ENCODE data around the gene TIMP3. TPM values are rescaled to one million over a fixed set of nuclear protein-coding genes. Genes with fewer than 3 reads are reported as not detected.

The TIMP3 gene
- total RNA-seq, 1 experiment from 2014 or later = 0.87 TPM

- Histone ChIP-seq H3K18ac (ENCODE audit: insufficient read length, low read depth, low read length) (no peak overlapping the region), H2BK12ac (ENCODE audit: insufficient read length, low read depth, low read length) (no peak overlapping the region), H4K91ac (ENCODE audit: insufficient read length, low read depth, low read length) (no peak overlapping the region), H3K4ac (ENCODE audit: low read depth, low read length) (no peak overlapping the region), H4K20me1 (ENCODE audit: control insufficient read depth, insufficient read depth, insufficient read length) (no peaks in the 10 kb centered on the region), H3K27ac (ENCODE audit: insufficient read length, low read depth, low read length) (no peak overlapping the region), H2BK120ac (ENCODE audit: low read depth, low read length, poor library complexity, severe bottlenecking) (no peak overlapping the region), H3K9me3 (ENCODE audit: control insufficient read depth, low read depth, low read length) (no peaks in the 10 kb centered on the region), H2AK5ac (ENCODE audit: insufficient read length, low read length) (no peak overlapping the region), H2BK5ac (ENCODE audit: insufficient read length, low read length) (no peak overlapping the region), H3K4me1 (ENCODE audit: insufficient read depth, low read length) (no peaks in the 10 kb centered on the region), H3K14ac (ENCODE audit: insufficient read depth, low read length) (no peak overlapping the region), H2AFZ (ENCODE audit: low read length) (no peak overlapping the region), H3K79me2 (ENCODE audit: insufficient read depth, low read length) (no peaks in the 10 kb centered on the region), H2BK15ac (ENCODE audit: low read depth, low read length) (no peak overlapping the region), H2BK20ac (ENCODE audit: low read depth, low read length, poor library complexity, severe bottlenecking) (no peak overlapping the region), H3K23ac (ENCODE audit: insufficient read length, low read depth, low read length) (no peak overlapping the region), H3K9ac (ENCODE audit: extremely low read depth, insufficient read length, low read length) (no peak overlapping the region), H4K8ac (replicated peaks; ENCODE audit: insufficient read length, low read depth, low read length) (no peak overlapping the region), H3K79me1 (ENCODE audit: insufficient read depth, low read depth, low read length, poor library complexity, severe bottlenecking) (no peaks in the 10 kb centered on the region), H3K4me2 (ENCODE audit: insufficient read depth, insufficient read length, low read length) (no peak overlapping the region), H3K56ac (ENCODE audit: insufficient read length, low read depth, low read length) (no peak overlapping the region), H4K5ac (ENCODE audit: insufficient read length, low read depth, low read length) (no peak overlapping the region), H3T11ph (ENCODE audit: low read length) (no peak overlapping the region), H3K27me3 (ENCODE audit: insufficient read depth, low read length) (no peaks in the 10 kb centered on the region), H3K23me2 (ENCODE audit: insufficient read length, low read depth, low read length, poor library complexity, severe bottlenecking) (no peaks in the 10 kb centered on the region)
- Mint-ChIP-seq H3K36me3 (ENCODE audit: insufficient read depth in 1 of 3, low read depth in 3 of 3) (peaks cover 2 to 86% (median 75%) of the 10 kb centered on the region in 3 experiments; a peak in 5 of 7 replicates), H3K27ac (no peak overlapping the region), H3K9me3 (no peaks in the 10 kb centered on the region), H3K4me1 (no peaks in the 10 kb centered on the region), H3K4me3 (no peak overlapping the region), H3K27me3 (ENCODE audit: low read depth) (no peaks in the 10 kb centered on the region; the same call in 1 of the 2 replicates)
- TF ChIP-seq CTCF (conservative IDR thresholded peaks at IDR 0.05) = no peak
- no peak for DNase-seq
- no CpG with 5 or more reads among the region's 5 CpGs for WGBS (ENCODE audit: extremely low coverage, insufficient read length, low lambda C conversion rate)
These were observed 59.8 kb downstream of the TIMP3 start for GRCh38 chr22:32861330-32861729.
